Inferior parietal cortex (tissue), 1 donor: ENCODE data around the gene FAM227B.
"Not testable (repeated sequence)": the region's sequence is repeated elsewhere in the genome, so short reads cannot be mapped to it uniquely, and the experiment has no call there.

Source experiments
- DNase-seq: peaks from one replicate; pipeline ENCODE4 v3.0.0-alpha.2; 2016; ENCODE audit errors: extremely low spot score

Gene FAM227B

GRCh38 chr15:49620658-49621368, at the start of gene FAM227B, which contains the start of gene DTWD1:
FAM227B (minus strand) TSS chr15:49620818; CDS start chr15:49615171, 5,647 bp downstream.
DTWD1 (plus strand) TSS chr15:49621048; CDS start chr15:49625168, 4,120 bp downstream.
- peak; percentile 93 for DNase-seq

GRCh38 chr15:49669288-49669687, 48.7 kb upstream of the FAM227B start:
- no peak for DNase-seq

- not testable (repeated sequence) for DNase-seq
These were observed 45.9 kb upstream of the FAM227B start for GRCh38 chr15:49666486-49666885.

GRCh38 chr15:49664716-49665115, 44.1 kb upstream of the FAM227B start:
- no peak for DNase-seq

- no peak for DNase-seq
These were observed 36.1 kb upstream of the FAM227B start for GRCh38 chr15:49656734-49657133.

- DNase-seq = no peak
These were observed 32.3 kb upstream of the FAM227B start for GRCh38 chr15:49652922-49653321.

GRCh38 chr15:49650676-49651075, 30.1 kb upstream of the FAM227B start:
- no peak for DNase-seq

GRCh38 chr15:49649987-49650386, 29.4 kb upstream of the FAM227B start:
- no peak for DNase-seq

GRCh38 chr15:49646891-49647290, 26.3 kb upstream of the FAM227B start:
- no peak for DNase-seq

- DNase-seq = no peak
These were observed 25.3 kb upstream of the FAM227B start for GRCh38 chr15:49645941-49646340.

- DNase-seq = no peak
These were observed 24.7 kb upstream of the FAM227B start for GRCh38 chr15:49645277-49645676.

GRCh38 chr15:49644364-49644794, 23.8 kb upstream of the FAM227B start:
- DNase-seq = no peak

- no peak for DNase-seq
These were observed 17.2 kb upstream of the FAM227B start for GRCh38 chr15:49637857-49638256.

- DNase-seq = no peak
These were observed 7.8 kb upstream of the FAM227B start for GRCh38 chr15:49628379-49628778.

- DNase-seq = no peak
These were observed 6.8 kb upstream of the FAM227B start for GRCh38 chr15:49627407-49627877.

- no peak for DNase-seq
These were observed 4.9 kb upstream of the FAM227B start for GRCh38 chr15:49625460-49626036.

- DNase-seq = no peak
These were observed 3.4 kb upstream of the FAM227B start for GRCh38 chr15:49624056-49624455.

GRCh38 chr15:49622561-49622960, 1.9 kb upstream of the FAM227B start:
- DNase-seq = no peak

GRCh38 chr15:49621887-49622286, 1.3 kb upstream of the FAM227B start:
- DNase-seq = no peak

- DNase-seq = no peak
These were observed 788 bp upstream of the FAM227B start for GRCh38 chr15:49621401-49621811.

GRCh38 chr15:49620199-49620598, 419 bp downstream of the FAM227B start:
- DNase-seq = peak; percentile 27

GRCh38 chr15:49619226-49619625, 1.4 kb downstream of the FAM227B start:
- DNase-seq = no peak

- DNase-seq = not testable (repeated sequence)
These were observed 8.4 kb downstream of the FAM227B start for GRCh38 chr15:49612240-49612639.
